T47D (cell line): ENCODE data around the gene TGFB1.
"Not testable (repeated sequence)": the region's sequence is repeated elsewhere in the genome, so short reads cannot be mapped to it uniquely, and the experiment has no call there.

Experiments used
- DNase-seq, 2 experiments: peaks; one replicate each; pipeline versions ENCODE4 v3.0.0 to v3.0.0-alpha.2; 2011 to 2012; ENCODE audit warnings: low read depth in 1 of 2, low spot score in 1 of 2
- JUND ChIP-seq: IDR thresholded peaks from 2 replicates; pipeline ENCODE4 v1.6.1; 2012; ENCODE audit warnings: low read depth
- in situ Hi-C: cut with HindIII; loops from 2 replicates; pipeline ENCODE4 v1.10.0; 2016; ENCODE audit warnings: low sequenced_read_pairs, low pct_unique_long_range_greater_than_20kb

Gene TGFB1

GRCh38 chr19:41296433-41296871 is 57.3 kb downstream of the TGFB1 start:
- in situ Hi-C loops = no loop called here
- TF ChIP-seq JUND = no peak
- peak in 1 of 2 experiments; percentile 72 for DNase-seq

- in situ Hi-C loops = no loop called here
- TF ChIP-seq JUND = no peak
- no peak for DNase-seq
These were observed 58.2 kb downstream of the TGFB1 start for GRCh38 chr19:41295499-41295898.

DNA sequence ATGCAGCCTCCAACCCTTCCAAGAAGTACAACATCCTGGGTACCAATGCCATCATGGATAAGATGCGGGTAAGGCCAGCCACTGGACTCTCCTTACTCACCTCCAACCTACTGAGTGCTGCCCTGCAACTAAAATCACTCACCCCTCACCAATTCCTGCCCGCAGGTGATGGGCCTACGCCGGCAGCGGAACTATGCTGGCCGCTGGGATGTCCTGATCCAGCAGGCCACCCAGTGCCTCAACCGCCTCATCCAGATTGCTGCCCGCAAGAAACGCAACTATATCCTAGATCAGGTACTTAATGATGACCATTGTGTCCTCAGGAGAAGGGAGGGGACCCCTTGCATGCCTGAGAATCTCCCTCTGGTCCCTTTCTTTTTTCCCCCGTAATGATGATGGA is 59.3 kb downstream of the TGFB1 start:
- DNase-seq = no peak
- TF ChIP-seq JUND = no peak
- in situ Hi-C loops = no loop called here

- DNase-seq, in situ Hi-C loops: not testable (repeated sequence)
These were observed 63.9 kb downstream of the TGFB1 start for GRCh38 chr19:41289814-41290213.

DNA sequence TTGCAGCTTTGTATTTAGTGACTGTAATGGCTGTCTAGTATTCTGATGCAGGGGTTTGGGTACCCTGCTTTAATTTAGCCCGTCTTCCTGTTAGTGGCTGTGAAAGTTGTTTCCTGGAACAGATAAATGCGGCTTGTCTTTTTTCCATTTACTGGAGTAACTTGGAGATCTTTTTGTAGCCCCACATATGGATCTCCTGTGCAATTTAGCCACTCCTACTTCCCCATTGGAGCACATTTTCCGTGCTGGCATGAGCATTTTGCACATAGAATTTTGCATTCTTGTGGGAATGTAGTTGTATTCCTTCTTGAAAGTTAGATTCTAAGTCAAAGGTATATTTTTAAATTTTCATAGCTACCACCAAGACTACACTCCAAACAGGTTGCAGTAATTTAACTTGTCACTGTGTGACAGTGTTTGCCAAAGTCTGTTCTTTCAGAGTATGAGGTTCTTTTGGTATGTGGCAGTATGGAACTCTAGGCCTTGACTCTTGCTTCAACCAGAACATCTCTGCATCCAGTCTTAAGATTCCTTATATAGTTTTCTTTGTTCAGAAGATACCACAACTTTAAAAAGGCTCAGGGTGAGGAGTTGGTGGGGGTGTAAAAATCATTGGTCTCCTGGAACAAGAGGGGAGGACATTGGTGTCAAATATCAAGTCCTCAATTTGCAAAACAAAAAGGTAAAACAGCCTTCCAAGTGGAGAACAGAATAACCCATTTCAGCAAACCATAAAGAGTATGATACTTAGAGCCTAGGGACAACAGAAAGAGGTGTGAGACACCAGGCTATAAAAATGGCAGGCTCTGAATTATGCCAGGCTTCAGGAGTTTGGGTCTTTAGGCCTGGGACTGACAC is 64.8 kb downstream of the TGFB1 start:
- DNase-seq = no peak
- TF ChIP-seq JUND = no peak
- in situ Hi-C loops = no loop called here
